ENCODE results near the gene SYNGR3.

SYNGR3 gene

GRCh38 chr16:1975432-1976215 lies 14.1 kb upstream of the SYNGR3 start:
- no peak for DNase-seq (ENCODE audit: low read depth, low spot score)

GRCh38 chr16:1976216-1976520 lies 13.6 kb upstream of the SYNGR3 start:
- DNase-seq (ENCODE audit: low read depth, low spot score): no peak

More at GRCh38 chr16:1975432-1976215, 14.1 kb upstream of the SYNGR3 start:
- no peak overlapping the region for H3K27ac ChIP-seq

GRCh38 chr16:1976951-1977874 lies 12.6 kb upstream of the SYNGR3 start:
- DNase-seq (ENCODE audit: low read depth, low spot score): no peak
- H3K27ac ChIP-seq: no peak overlapping the region

More at GRCh38 chr16:1976216-1976520, 13.6 kb upstream of the SYNGR3 start:
- no peak overlapping the region for H3K27ac ChIP-seq

- no peak for DNase-seq (ENCODE audit: low read depth, low spot score)
- H3K27ac ChIP-seq: no peak overlapping the region
Observed at GRCh38 chr16:1977875-1978268, 11.9 kb upstream of the SYNGR3 start.

GRCh38 chr16:1978476-1979120 lies 11.2 kb upstream of the SYNGR3 start:
- no peak for DNase-seq (ENCODE audit: low read depth, low spot score)
- H3K27ac ChIP-seq: peak overlapping the region; percentile 53

GRCh38 chr16:1979271-1980029 lies 10.3 kb upstream of the SYNGR3 start:
- H3K27ac ChIP-seq: peak overlapping the region; percentile 53
- DNase-seq (ENCODE audit: low read depth, low spot score): peak; percentile 18

GRCh38 chr16:1980030-1980769 lies 9.6 kb upstream of the SYNGR3 start:
- DNase-seq (ENCODE audit: low read depth, low spot score): no peak
- peak overlapping the region; percentile 53 for H3K27ac ChIP-seq

- DNase-seq (ENCODE audit: low read depth, low spot score): no peak
- H3K27ac ChIP-seq: no peak overlapping the region
Observed at GRCh38 chr16:1980770-1981087, 9.0 kb upstream of the SYNGR3 start.

- DNase-seq (ENCODE audit: low read depth, low spot score): no peak
- H3K27ac ChIP-seq: no peak within 1 kb of the TSS
Observed at GRCh38 chr16:1981398-1981836, 8.4 kb upstream of the SYNGR3 start, which contains the start of gene NOXO1. Gene NOXO1 (minus strand): TSS chr16:1981469. CDS start chr16:1981179, 290 bp downstream.

GRCh38 chr16:1982013-1982433 lies 7.7 kb upstream of the SYNGR3 start:
- H3K27ac ChIP-seq: no peak overlapping the region
- DNase-seq (ENCODE audit: low read depth, low spot score): no peak

- peak overlapping the region; percentile 31 for H3K27ac ChIP-seq
- DNase-seq (ENCODE audit: low read depth, low spot score): no peak
Observed at GRCh38 chr16:1982991-1983543, 6.7 kb upstream of the SYNGR3 start.

GRCh38 chr16:1983544-1984346 lies 6.0 kb upstream of the SYNGR3 start, which contains the start of gene GFER:
Gene GFER (plus strand): TSS chr16:1984193. CDS start chr16:1984219, 26 bp downstream.
- peak; percentile 12 for DNase-seq (ENCODE audit: low read depth, low spot score)

GRCh38 chr16:1984347-1985225 lies 5.2 kb upstream of the SYNGR3 start:
- no peak for DNase-seq (ENCODE audit: low read depth, low spot score)
- H3K27ac ChIP-seq: peak overlapping the region; percentile 31

More at GRCh38 chr16:1983544-1984346, 6.0 kb upstream of the SYNGR3 start, which contains the start of gene GFER:
- peak within 1 kb of the TSS; percentile 31 for H3K27ac ChIP-seq

- H3K27ac ChIP-seq: no peak overlapping the region
- no peak for DNase-seq (ENCODE audit: low read depth, low spot score)
Observed at GRCh38 chr16:1985466-1986150, 4.2 kb upstream of the SYNGR3 start.

GRCh38 chr16:1987198-1987597 lies 2.6 kb upstream of the SYNGR3 start:
- no peak overlapping the region for H3K27ac ChIP-seq
- no peak for DNase-seq (ENCODE audit: low read depth, low spot score)

GRCh38 chr16:1990101-1990350 lies 256 bp downstream of the SYNGR3 start:
- no peak overlapping the region for H3K27ac ChIP-seq
- no peak for DNase-seq (ENCODE audit: low read depth, low spot score)
